Mesodermal cell (in vitro differentiated cells): ENCODE results near the gene TMEM86B.
A peak's percentile ranks its signal among the peaks of the same experiment; 100 is the strongest.

Source experiments
- H3K27ac ChIP-seq: 2 replicates; pipeline ENCODE4 v1.7.0; 2013; ENCODE audit warnings: mild to moderate bottlenecking, low read depth, low read length, moderate library complexity; ENCODE audit not compliant: severe bottlenecking
- H3K36me3 ChIP-seq: 2 replicates; pipeline ENCODE4 v1.7.1; 2013; ENCODE audit warnings: mild to moderate bottlenecking, low read length, moderate library complexity; ENCODE audit not compliant: control insufficient read depth, insufficient read depth
- H3K4me1 ChIP-seq: one replicate; pipeline ENCODE4 v1.7.1; 2013; ENCODE audit warnings: mild to moderate bottlenecking, low read length; ENCODE audit not compliant: insufficient read depth, control insufficient read depth, poor library complexity, severe bottlenecking
- H3K4me3 ChIP-seq: 2 replicates; pipeline ENCODE4 v1.7.0; 2013; ENCODE audit warnings: low read length, control low read depth, mild to moderate bottlenecking; ENCODE audit not compliant: insufficient read depth, poor library complexity, severe bottlenecking; ENCODE audit errors: extremely low read depth
- H3K9me3 ChIP-seq: 2 replicates; pipeline ENCODE4 v1.7.1; 2013; ENCODE audit warnings: mild to moderate bottlenecking, low read length, moderate library complexity; ENCODE audit not compliant: control insufficient read depth
- WGBS, 2 experiments: methylation state at CpG; one replicate each; pipeline ENCODE4 v1.1.5; 2013; ENCODE audit warnings: missing lambda C conversion rate in 2 of 2; ENCODE audit not compliant: insufficient coverage in 2 of 2; 5-methylcytosine and 5-hydroxymethylcytosine counted together

Gene TMEM86B

DNA sequence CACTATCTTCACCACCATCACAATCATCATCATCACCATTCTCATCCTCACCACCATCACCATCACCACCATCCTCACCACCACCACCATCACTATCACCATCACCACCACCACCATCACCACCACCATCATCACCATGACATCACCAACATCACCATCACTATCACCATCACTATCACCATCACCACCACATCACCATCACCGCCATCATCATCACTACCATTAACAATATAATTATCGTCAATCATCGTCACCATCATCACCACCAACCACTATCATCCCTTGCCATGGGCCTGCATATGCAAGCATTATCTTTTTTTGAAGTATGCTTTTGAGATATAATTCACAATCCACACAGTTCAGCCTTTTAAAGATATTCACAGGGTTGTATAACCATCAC, 37.8 kb upstream of the TMEM86B start:
- Histone ChIP-seq H3K36me3 (peaks cover 9% of the 10 kb centered on the region), H3K4me1 (no peaks in the 10 kb centered on the region), H3K9me3 (peaks cover 5% of the 10 kb centered on the region), H3K27ac (no peak overlapping the region), H3K4me3 (no peak overlapping the region)
- WGBS, 2 experiments = 100% methylated on average over 1 to 3 of the region's 3 CpGs

DNA sequence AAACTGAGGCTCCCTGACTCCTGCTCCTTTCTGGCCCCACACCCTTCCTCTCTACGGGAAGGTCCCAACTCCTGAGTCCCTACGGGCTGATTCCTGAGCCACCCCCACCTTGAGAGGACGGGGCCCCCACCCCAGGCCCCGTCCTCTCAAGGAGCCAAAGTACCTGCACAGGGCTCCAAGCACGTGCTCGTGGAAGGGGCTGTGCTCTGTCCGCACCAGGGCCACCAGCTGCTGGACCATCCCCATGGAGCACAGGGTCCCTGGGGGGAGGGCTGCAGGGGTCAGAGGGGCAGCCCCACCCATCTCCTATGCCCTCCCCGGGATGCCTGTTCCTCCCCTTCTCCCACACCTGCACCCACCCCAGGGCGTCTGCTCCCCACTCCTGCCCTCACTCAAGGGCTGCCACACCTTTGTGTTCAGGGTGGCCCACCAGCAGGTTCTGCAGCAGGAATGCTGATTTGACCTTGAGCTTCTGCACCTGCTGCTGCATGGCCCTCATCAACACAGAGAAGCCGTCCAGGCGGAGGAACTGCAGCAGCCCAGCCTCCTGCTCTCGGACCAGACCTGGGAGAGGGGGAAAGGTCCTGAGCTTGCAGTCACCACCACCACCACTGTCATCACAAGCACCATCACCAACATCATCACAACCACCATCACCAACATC, 37.3 kb upstream of the TMEM86B start:
- Histone ChIP-seq H3K27ac (no peak overlapping the region), H3K36me3 (peaks cover 6% of the 10 kb centered on the region), H3K4me3 (no peak overlapping the region), H3K4me1 (no peaks in the 10 kb centered on the region), H3K9me3 (peaks cover 5% of the 10 kb centered on the region)
- WGBS, 2 experiments = 84 to 96% methylated on average over 6 to 12 of the region's 12 CpGs

GRCh38 chr19:55265173-55265572, 36.6 kb upstream of the TMEM86B start:
- 91 to 93% methylated on average over 12 to 15 of the region's 16 CpGs for WGBS, 2 experiments

DNA sequence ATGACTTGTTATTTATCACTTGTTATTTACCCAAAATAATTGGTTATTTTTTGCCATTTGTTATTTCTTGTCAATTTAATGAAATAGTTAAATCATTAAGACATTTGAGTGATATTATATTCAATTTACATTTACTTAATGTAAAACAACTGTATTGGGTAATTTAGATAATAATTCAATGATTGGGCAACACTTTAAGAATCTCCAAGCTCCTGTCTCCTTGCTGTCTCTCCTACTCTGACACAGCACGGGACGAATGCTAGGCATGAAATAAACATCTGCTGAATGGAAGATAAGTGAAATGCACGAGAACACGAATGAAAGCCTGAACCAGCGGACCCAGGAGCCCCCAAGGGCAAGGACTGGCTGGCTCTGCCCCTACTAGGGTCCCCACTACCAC, 36.0 kb upstream of the TMEM86B start:
- 95 to 97% methylated on average over 3 of the region's 5 CpGs for WGBS, 2 experiments
- no peak overlapping the region for H3K4me3 ChIP-seq
- H3K4me1 ChIP-seq = peaks cover 5% of the 10 kb centered on the region
- peaks cover 6% of the 10 kb centered on the region for H3K36me3 ChIP-seq
- no peak overlapping the region for H3K27ac ChIP-seq
- H3K9me3 ChIP-seq = peaks cover 5% of the 10 kb centered on the region

More at GRCh38 chr19:55265173-55265572, 36.6 kb upstream of the TMEM86B start:
- peaks cover 4% of the 10 kb centered on the region for H3K4me1 ChIP-seq
- no peak overlapping the region for H3K4me3 ChIP-seq
- H3K9me3 ChIP-seq = peaks cover 5% of the 10 kb centered on the region
- H3K36me3 ChIP-seq = peaks cover 6% of the 10 kb centered on the region
- H3K27ac ChIP-seq = no peak overlapping the region

- H3K27ac ChIP-seq = no peak overlapping the region
- no peak overlapping the region for H3K4me3 ChIP-seq
- H3K9me3 ChIP-seq = peaks cover 5% of the 10 kb centered on the region
- WGBS, 2 experiments = 93 to 99% methylated on average over 6 to 9 of the region's 9 CpGs
- peaks cover under 1% of the 10 kb centered on the region for H3K36me3 ChIP-seq
- peaks cover 6% of the 10 kb centered on the region for H3K4me1 ChIP-seq
These were observed 33.8 kb upstream of the TMEM86B start for GRCh38 chr19:55262359-55262758.

DNA sequence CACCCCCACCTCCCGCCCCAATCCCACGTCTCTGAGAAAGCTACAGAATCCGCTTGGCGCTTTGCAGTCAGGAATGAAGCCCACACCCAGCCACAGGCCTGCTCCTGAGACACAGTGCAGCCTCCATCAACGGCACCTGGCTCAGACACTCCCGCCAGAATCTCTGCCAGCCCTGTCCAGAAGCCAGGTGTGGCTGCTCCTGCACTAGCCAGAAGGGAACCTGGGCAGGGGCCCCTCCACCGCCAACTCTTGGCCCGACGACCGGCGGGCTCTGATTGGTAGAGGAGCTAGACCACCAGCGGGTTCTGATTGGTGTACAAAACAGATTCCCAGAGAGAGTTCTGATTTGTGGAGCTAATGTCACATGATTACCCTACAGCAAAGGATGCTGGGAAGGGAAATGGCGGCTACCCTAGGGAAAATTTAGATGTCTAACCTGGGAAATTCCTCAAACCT, 33.1 kb upstream of the TMEM86B start:
- Histone ChIP-seq H3K4me1 (peaks cover 12% of the 10 kb centered on the region), H3K4me3 (no peak overlapping the region)
- WGBS, 2 experiments = 94% methylated on average over 10 to 12 of the region's 13 CpGs

DNA sequence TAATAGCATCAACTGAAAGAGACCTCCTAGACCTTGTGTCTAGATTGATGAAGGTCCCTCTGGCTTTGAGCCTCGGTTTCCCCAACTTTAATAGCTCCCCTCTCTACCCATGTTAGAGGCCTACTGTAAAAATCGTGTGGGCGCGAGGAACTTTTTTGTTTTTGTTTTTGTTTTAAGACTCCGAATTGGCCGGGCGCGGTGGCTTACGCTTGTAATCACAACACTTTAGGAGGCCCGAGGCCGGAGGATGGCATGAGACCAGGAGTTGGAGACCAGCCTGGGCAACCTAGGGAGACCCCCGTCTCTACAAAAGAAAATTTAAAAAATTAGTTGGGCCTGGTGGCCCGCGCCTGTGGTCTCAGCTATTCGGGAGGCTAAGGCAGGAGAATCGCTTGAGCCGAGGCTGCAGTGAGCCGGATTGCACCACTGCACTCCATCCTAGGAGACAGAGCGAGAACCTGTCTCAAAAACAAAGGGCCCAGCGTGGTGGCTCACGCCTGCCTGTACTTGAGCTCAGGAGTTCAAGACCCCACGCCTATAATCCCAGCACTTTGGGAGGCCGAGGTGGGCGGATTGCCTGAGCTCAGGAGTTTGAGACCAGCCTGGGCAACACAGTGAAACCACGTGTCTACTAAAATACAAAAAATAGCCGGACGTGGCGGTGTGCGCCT, 31.1 kb upstream of the TMEM86B start:
- Histone ChIP-seq H3K36me3 (peaks cover 13% of the 10 kb centered on the region), H3K9me3 (no peaks in the 10 kb centered on the region), H3K4me1 (peaks cover 21% of the 10 kb centered on the region), H3K27ac (peak overlapping the region; percentile 95), H3K4me3 (peak overlapping the region; percentile 82)
- 49% methylated on average over 25 to 26 of the region's 29 CpGs for WGBS, 2 experiments

More for the DNA sequence above, 33.1 kb upstream of the TMEM86B start:
- no peaks in the 10 kb centered on the region for H3K36me3 ChIP-seq
- peaks cover 5% of the 10 kb centered on the region for H3K9me3 ChIP-seq
- H3K27ac ChIP-seq = no peak overlapping the region

GRCh38 chr19:55258828-55259539, 30.4 kb upstream of the TMEM86B start, which contains the start of gene PPP6R1:
Gene PPP6R1, minus strand, starts transcription at chr19:55259017. Its CDS starts 11,914 bp downstream, at chr19:55247103.
- H3K9me3 ChIP-seq = no peaks in the 10 kb centered on the region
- H3K4me3 ChIP-seq = peak within 1 kb of the TSS; percentile 82
- H3K36me3 ChIP-seq = peaks cover 18% of the 10 kb centered on the region
- peak within 1 kb of the TSS; percentile 95 for H3K27ac ChIP-seq
- peaks cover 21% of the 10 kb centered on the region for H3K4me1 ChIP-seq
- 0% methylated on average over 38 to 58 of the region's 76 CpGs for WGBS, 2 experiments

GRCh38 chr19:55258476-55258827, 29.9 kb upstream of the TMEM86B start:
- Histone ChIP-seq H3K9me3 (no peaks in the 10 kb centered on the region), H3K4me1 (peaks cover 21% of the 10 kb centered on the region), H3K36me3 (peaks cover 23% of the 10 kb centered on the region), H3K27ac (peak overlapping the region; percentile 95), H3K4me3 (peak overlapping the region; percentile 82)
- 0 to 1% methylated on average over 28 to 30 of the region's 53 CpGs for WGBS, 2 experiments

GRCh38 chr19:55257461-55258420, 29.2 kb upstream of the TMEM86B start:
- H3K9me3 ChIP-seq = no peaks in the 10 kb centered on the region
- no peak overlapping the region for H3K27ac ChIP-seq
- peaks cover 29% of the 10 kb centered on the region for H3K36me3 ChIP-seq
- peaks cover 21% of the 10 kb centered on the region for H3K4me1 ChIP-seq
- WGBS, 2 experiments = 9 to 12% methylated on average over 43 to 49 of the region's 51 CpGs
- peak overlapping the region; percentile 82 for H3K4me3 ChIP-seq
